ENCODE results near the gene SUV39H2.
"Not testable (repeated sequence)": the region's sequence is repeated elsewhere in the genome, so short reads cannot be mapped to it uniquely, and the experiment has no call there.

SUV39H2 gene

GRCh38 chr10:14843327-14843988 lies 35.2 kb upstream of the SUV39H2 start:
- no peak overlapping the region for H3K4me3 ChIP-seq (ENCODE audit: low read length in 2 of 2)
- no peak overlapping the region for H3K27ac ChIP-seq (ENCODE audit: low read depth in 2 of 2, low read length in 2 of 2)
- H3K27me3 ChIP-seq (ENCODE audit: control insufficient read depth in 2 of 2, insufficient read depth in 2 of 2, low read length in 2 of 2): no peaks in the 10 kb centered on the region
- H3K9me3 ChIP-seq (ENCODE audit: control insufficient read depth in 2 of 2, low read length in 2 of 2): no peaks in the 10 kb centered on the region
- H3K9ac ChIP-seq (ENCODE audit: low read depth in 1 of 2, low read length in 2 of 2): no peak overlapping the region
- H3K36me3 ChIP-seq (ENCODE audit: control insufficient read depth in 2 of 2, insufficient read depth in 2 of 2, low read length in 2 of 2): peaks cover 43 to 45% of the 10 kb centered on the region in 2 donors
- peaks cover 0 to 5% of the 10 kb centered on the region in 2 donors for H3K4me1 ChIP-seq (ENCODE audit: control insufficient read depth in 2 of 2, insufficient read depth in 2 of 2, low read length in 2 of 2)

GRCh38 chr10:14844948-14845347 lies 33.7 kb upstream of the SUV39H2 start:
- H3K27ac ChIP-seq (ENCODE audit: low read depth in 2 of 2, low read length in 2 of 2): no peak overlapping the region
- no peak overlapping the region for H3K4me3 ChIP-seq (ENCODE audit: low read length in 2 of 2)
- H3K27me3 ChIP-seq (ENCODE audit: control insufficient read depth in 2 of 2, insufficient read depth in 2 of 2, low read length in 2 of 2): no peaks in the 10 kb centered on the region
- H3K36me3 ChIP-seq (ENCODE audit: control insufficient read depth in 2 of 2, insufficient read depth in 2 of 2, low read length in 2 of 2): peaks cover 49% of the 10 kb centered on the region in 2 donors
- H3K4me1 ChIP-seq (ENCODE audit: control insufficient read depth in 2 of 2, insufficient read depth in 2 of 2, low read length in 2 of 2): no peaks in the 10 kb centered on the region
- no peaks in the 10 kb centered on the region for H3K9me3 ChIP-seq (ENCODE audit: control insufficient read depth in 2 of 2, low read length in 2 of 2)
- H3K9ac ChIP-seq (ENCODE audit: low read depth in 1 of 2, low read length in 2 of 2): no peak overlapping the region

- H3K9ac ChIP-seq (ENCODE audit: low read depth in 1 of 2, low read length in 2 of 2): no peak overlapping the region
- no peak overlapping the region for H3K4me3 ChIP-seq (ENCODE audit: low read length in 2 of 2)
- H3K9me3 ChIP-seq (ENCODE audit: control insufficient read depth in 2 of 2, low read length in 2 of 2): no peaks in the 10 kb centered on the region
- H3K4me1 ChIP-seq (ENCODE audit: control insufficient read depth in 2 of 2, insufficient read depth in 2 of 2, low read length in 2 of 2): no peaks in the 10 kb centered on the region
- peaks cover 12 to 17% of the 10 kb centered on the region in 2 donors for H3K36me3 ChIP-seq (ENCODE audit: control insufficient read depth in 2 of 2, insufficient read depth in 2 of 2, low read length in 2 of 2)
- no peaks in the 10 kb centered on the region for H3K27me3 ChIP-seq (ENCODE audit: control insufficient read depth in 2 of 2, insufficient read depth in 2 of 2, low read length in 2 of 2)
- H3K27ac ChIP-seq (ENCODE audit: low read depth in 2 of 2, low read length in 2 of 2): no peak overlapping the region
These were observed 26.4 kb upstream of the SUV39H2 start for GRCh38 chr10:14852236-14852635.

- Histone ChIP-seq H3K4me3 (ENCODE audit: low read length in 2 of 2) (no peak overlapping the region), H3K9ac (ENCODE audit: low read depth in 1 of 2, low read length in 2 of 2) (no peak overlapping the region), H3K36me3 (ENCODE audit: control insufficient read depth in 2 of 2, insufficient read depth in 2 of 2, low read length in 2 of 2) (peaks cover 14 to 16% of the 10 kb centered on the region in 2 donors), H3K27ac (ENCODE audit: low read depth in 2 of 2, low read length in 2 of 2) (no peak overlapping the region), H3K4me1 (ENCODE audit: control insufficient read depth in 2 of 2, insufficient read depth in 2 of 2, low read length in 2 of 2) (peaks cover under 1 to 3% of the 10 kb centered on the region in 2 donors), H3K27me3 (ENCODE audit: control insufficient read depth in 2 of 2, insufficient read depth in 2 of 2, low read length in 2 of 2) (no peaks in the 10 kb centered on the region), H3K9me3 (ENCODE audit: control insufficient read depth in 2 of 2, low read length in 2 of 2) (no peaks in the 10 kb centered on the region)
These were observed 23.2 kb upstream of the SUV39H2 start for GRCh38 chr10:14855453-14855852.

GRCh38 chr10:14858338-14858960 lies 20.2 kb upstream of the SUV39H2 start:
- H3K4me1 ChIP-seq (ENCODE audit: control insufficient read depth in 2 of 2, insufficient read depth in 2 of 2, low read length in 2 of 2): peaks cover 12 to 13% of the 10 kb centered on the region in 2 donors
- H3K9ac ChIP-seq (ENCODE audit: low read depth in 1 of 2, low read length in 2 of 2): no peak overlapping the region
- H3K4me3 ChIP-seq (ENCODE audit: low read length in 2 of 2): no peak overlapping the region
- H3K36me3 ChIP-seq (ENCODE audit: control insufficient read depth in 2 of 2, insufficient read depth in 2 of 2, low read length in 2 of 2): peaks cover 8 to 14% of the 10 kb centered on the region in 2 donors
- no peak overlapping the region for H3K27ac ChIP-seq (ENCODE audit: low read depth in 2 of 2, low read length in 2 of 2)
- no peaks in the 10 kb centered on the region for H3K27me3 ChIP-seq (ENCODE audit: control insufficient read depth in 2 of 2, insufficient read depth in 2 of 2, low read length in 2 of 2)
- no peaks in the 10 kb centered on the region for H3K9me3 ChIP-seq (ENCODE audit: control insufficient read depth in 2 of 2, low read length in 2 of 2)

GRCh38 chr10:14859043-14859442 lies 19.6 kb upstream of the SUV39H2 start:
- H3K4me3 ChIP-seq (ENCODE audit: low read length in 2 of 2): no peak overlapping the region
- no peaks in the 10 kb centered on the region for H3K27me3 ChIP-seq (ENCODE audit: control insufficient read depth in 2 of 2, insufficient read depth in 2 of 2, low read length in 2 of 2)
- peaks cover 8 to 14% of the 10 kb centered on the region in 2 donors for H3K36me3 ChIP-seq (ENCODE audit: control insufficient read depth in 2 of 2, insufficient read depth in 2 of 2, low read length in 2 of 2)
- H3K9me3 ChIP-seq (ENCODE audit: control insufficient read depth in 2 of 2, low read length in 2 of 2): no peaks in the 10 kb centered on the region
- H3K27ac ChIP-seq (ENCODE audit: low read depth in 2 of 2, low read length in 2 of 2): no peak overlapping the region
- no peak overlapping the region for H3K9ac ChIP-seq (ENCODE audit: low read depth in 1 of 2, low read length in 2 of 2)
- H3K4me1 ChIP-seq (ENCODE audit: control insufficient read depth in 2 of 2, insufficient read depth in 2 of 2, low read length in 2 of 2): peaks cover 12 to 13% of the 10 kb centered on the region in 2 donors

GRCh38 chr10:14859775-14860174 lies 18.9 kb upstream of the SUV39H2 start:
- Histone ChIP-seq H3K4me1 (ENCODE audit: control insufficient read depth in 2 of 2, insufficient read depth in 2 of 2, low read length in 2 of 2) (peaks cover 12 to 13% of the 10 kb centered on the region in 2 donors), H3K9me3 (ENCODE audit: control insufficient read depth in 2 of 2, low read length in 2 of 2) (no peaks in the 10 kb centered on the region), H3K36me3 (ENCODE audit: control insufficient read depth in 2 of 2, insufficient read depth in 2 of 2, low read length in 2 of 2) (peaks cover 8 to 11% of the 10 kb centered on the region in 2 donors), H3K4me3 (ENCODE audit: low read length in 2 of 2) (no peak overlapping the region), H3K27me3 (ENCODE audit: control insufficient read depth in 2 of 2, insufficient read depth in 2 of 2, low read length in 2 of 2) (no peaks in the 10 kb centered on the region), H3K27ac (ENCODE audit: low read depth in 2 of 2, low read length in 2 of 2) (no peak overlapping the region), H3K9ac (ENCODE audit: low read depth in 1 of 2, low read length in 2 of 2) (no peak overlapping the region)

- H3K4me3 ChIP-seq (ENCODE audit: low read length in 2 of 2): no peak overlapping the region
- H3K9ac ChIP-seq (ENCODE audit: low read depth in 1 of 2, low read length in 2 of 2): peak overlapping the region in 1 of 2 donors; percentile 2
- H3K4me1 ChIP-seq (ENCODE audit: control insufficient read depth in 2 of 2, insufficient read depth in 2 of 2, low read length in 2 of 2): peaks cover 12 to 13% of the 10 kb centered on the region in 2 donors
- H3K27me3 ChIP-seq (ENCODE audit: control insufficient read depth in 2 of 2, insufficient read depth in 2 of 2, low read length in 2 of 2): no peaks in the 10 kb centered on the region
- peak overlapping the region; percentile 83 to 90 for H3K27ac ChIP-seq (ENCODE audit: low read depth in 2 of 2, low read length in 2 of 2)
- H3K36me3 ChIP-seq (ENCODE audit: control insufficient read depth in 2 of 2, insufficient read depth in 2 of 2, low read length in 2 of 2): peaks cover 8 to 11% of the 10 kb centered on the region in 2 donors
- no peaks in the 10 kb centered on the region for H3K9me3 ChIP-seq (ENCODE audit: control insufficient read depth in 2 of 2, low read length in 2 of 2)
These were observed 17.9 kb upstream of the SUV39H2 start for GRCh38 chr10:14860791-14861190.

GRCh38 chr10:14864466-14864865 lies 14.2 kb upstream of the SUV39H2 start:
- Histone ChIP-seq H3K4me1 (ENCODE audit: control insufficient read depth in 2 of 2, insufficient read depth in 2 of 2, low read length in 2 of 2) (peaks cover 12 to 13% of the 10 kb centered on the region in 2 donors), H3K36me3 (ENCODE audit: control insufficient read depth in 2 of 2, insufficient read depth in 2 of 2, low read length in 2 of 2) (peaks cover 13 to 22% of the 10 kb centered on the region in 2 donors)
- not testable (repeated sequence) for H3K9me3 ChIP-seq (ENCODE audit: control insufficient read depth in 2 of 2, low read length in 2 of 2); H3K9ac ChIP-seq (ENCODE audit: low read depth in 1 of 2, low read length in 2 of 2); H3K27me3 ChIP-seq (ENCODE audit: control insufficient read depth in 2 of 2, insufficient read depth in 2 of 2, low read length in 2 of 2); H3K4me3 ChIP-seq (ENCODE audit: low read length in 2 of 2); H3K27ac ChIP-seq (ENCODE audit: low read depth in 2 of 2, low read length in 2 of 2)

- not testable (repeated sequence) for H3K27me3 ChIP-seq (ENCODE audit: control insufficient read depth in 2 of 2, insufficient read depth in 2 of 2, low read length in 2 of 2); H3K27ac ChIP-seq (ENCODE audit: low read depth in 2 of 2, low read length in 2 of 2); H3K9me3 ChIP-seq (ENCODE audit: control insufficient read depth in 2 of 2, low read length in 2 of 2); H3K4me3 ChIP-seq (ENCODE audit: low read length in 2 of 2); H3K9ac ChIP-seq (ENCODE audit: low read depth in 1 of 2, low read length in 2 of 2)
- Histone ChIP-seq H3K4me1 (ENCODE audit: control insufficient read depth in 2 of 2, insufficient read depth in 2 of 2, low read length in 2 of 2) (peaks cover 12 to 13% of the 10 kb centered on the region in 2 donors), H3K36me3 (ENCODE audit: control insufficient read depth in 2 of 2, insufficient read depth in 2 of 2, low read length in 2 of 2) (peaks cover 17 to 26% of the 10 kb centered on the region in 2 donors)
These were observed 13.8 kb upstream of the SUV39H2 start for GRCh38 chr10:14864871-14865270.
